ENCODE results near the gene CCT5.

Gene CCT5

GRCh38 chr5:10279328-10279727, 29.2 kb downstream of the CCT5 start:
- Histone ChIP-seq H3K27ac (ENCODE audit: extremely low read depth, low read depth, low read length) (no peak overlapping the region), H3K4me1 (ENCODE audit: control insufficient read depth, insufficient read depth, low read length) (no peaks in the 10 kb centered on the region), H3K4me3 (ENCODE audit: low read depth, low read length) (no peak overlapping the region), H3K36me3 (ENCODE audit: control insufficient read depth in 2 of 2, insufficient read depth in 1 of 2, low read length in 2 of 2) (no peaks in the 10 kb centered on the region; a peak in 1 of 3 replicates), H3K9me3 (ENCODE audit: control insufficient read depth, insufficient read depth, low read depth, low read length) (no peaks in the 10 kb centered on the region)
- POLR2A ChIA-PET: interaction anchor here (0.7 kb wide), 1 partner anchor 18 kb away, joined by 3 read pairs; no protein-coding TSS in a partner anchor
- TF ChIP-seq REPIN1 (tag by site-specific recombination; IDR thresholded peaks at IDR 0.05; ENCODE audit: low read depth): no peak
- no peak for TF ChIP-seq OVOL3 (tag by site-specific recombination; IDR thresholded peaks at IDR 0.05)
- TF ChIP-seq, protein P1, sequence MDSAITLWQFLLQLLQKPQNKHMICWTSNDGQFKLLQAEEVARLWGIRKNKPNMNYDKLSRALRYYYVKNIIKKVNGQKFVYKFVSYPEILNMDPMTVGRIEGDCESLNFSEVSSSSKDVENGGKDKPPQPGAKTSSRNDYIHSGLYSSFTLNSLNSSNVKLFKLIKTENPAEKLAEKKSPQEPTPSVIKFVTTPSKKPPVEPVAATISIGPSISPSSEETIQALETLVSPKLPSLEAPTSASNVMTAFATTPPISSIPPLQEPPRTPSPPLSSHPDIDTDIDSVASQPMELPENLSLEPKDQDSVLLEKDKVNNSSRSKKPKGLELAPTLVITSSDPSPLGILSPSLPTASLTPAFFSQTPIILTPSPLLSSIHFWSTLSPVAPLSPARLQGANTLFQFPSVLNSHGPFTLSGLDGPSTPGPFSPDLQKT (IDR thresholded peaks at IDR 0.05; ENCODE audit: borderline replicate concordance, low read depth, low read length): no peak
- TF ChIP-seq ZNF157 (tag by site-specific recombination; IDR thresholded peaks at IDR 0.05): no peak
- no peak for TF ChIP-seq MEIS1 (CRISPR knock-in tag; IDR thresholded peaks at IDR 0.05; ENCODE audit: borderline replicate concordance)
- no peak for TF ChIP-seq ZNF571 (tag by site-specific recombination; IDR thresholded peaks at IDR 0.05)
- no peak for TF ChIP-seq IKZF3 (tag by site-specific recombination; IDR thresholded peaks at IDR 0.05)
- TF ChIP-seq ZFP69B (tag by site-specific recombination; IDR thresholded peaks at IDR 0.05): no peak
- no peak for TF ChIP-seq SCRT2 (tag by site-specific recombination; IDR thresholded peaks at IDR 0.05)
- TF ChIP-seq KLF16 (tag by site-specific recombination; IDR thresholded peaks at IDR 0.05): no peak
- no peak for TF ChIP-seq ZBTB7A (tag by site-specific recombination; IDR thresholded peaks at IDR 0.05; ENCODE audit: low read depth)
- no peak for TF ChIP-seq ZSCAN5A (tag by site-specific recombination; IDR thresholded peaks at IDR 0.05)
- no peak for TF ChIP-seq GFI1B (tag by site-specific recombination; IDR thresholded peaks at IDR 0.05)
- TF ChIP-seq ZNF132 (tag by site-specific recombination; IDR thresholded peaks at IDR 0.05; ENCODE audit: borderline replicate concordance): no peak
- TF ChIP-seq ZBTB1 (tag by site-specific recombination; IDR thresholded peaks at IDR 0.05): no peak
- TF ChIP-seq ZNF785 (tag by site-specific recombination; IDR thresholded peaks at IDR 0.05): no peak
- no peak for TF ChIP-seq ZNF747 (tag by site-specific recombination; IDR thresholded peaks at IDR 0.05)
- TF ChIP-seq ZNF169 (tag by site-specific recombination; IDR thresholded peaks at IDR 0.05): no peak
- TF ChIP-seq, protein P2, sequence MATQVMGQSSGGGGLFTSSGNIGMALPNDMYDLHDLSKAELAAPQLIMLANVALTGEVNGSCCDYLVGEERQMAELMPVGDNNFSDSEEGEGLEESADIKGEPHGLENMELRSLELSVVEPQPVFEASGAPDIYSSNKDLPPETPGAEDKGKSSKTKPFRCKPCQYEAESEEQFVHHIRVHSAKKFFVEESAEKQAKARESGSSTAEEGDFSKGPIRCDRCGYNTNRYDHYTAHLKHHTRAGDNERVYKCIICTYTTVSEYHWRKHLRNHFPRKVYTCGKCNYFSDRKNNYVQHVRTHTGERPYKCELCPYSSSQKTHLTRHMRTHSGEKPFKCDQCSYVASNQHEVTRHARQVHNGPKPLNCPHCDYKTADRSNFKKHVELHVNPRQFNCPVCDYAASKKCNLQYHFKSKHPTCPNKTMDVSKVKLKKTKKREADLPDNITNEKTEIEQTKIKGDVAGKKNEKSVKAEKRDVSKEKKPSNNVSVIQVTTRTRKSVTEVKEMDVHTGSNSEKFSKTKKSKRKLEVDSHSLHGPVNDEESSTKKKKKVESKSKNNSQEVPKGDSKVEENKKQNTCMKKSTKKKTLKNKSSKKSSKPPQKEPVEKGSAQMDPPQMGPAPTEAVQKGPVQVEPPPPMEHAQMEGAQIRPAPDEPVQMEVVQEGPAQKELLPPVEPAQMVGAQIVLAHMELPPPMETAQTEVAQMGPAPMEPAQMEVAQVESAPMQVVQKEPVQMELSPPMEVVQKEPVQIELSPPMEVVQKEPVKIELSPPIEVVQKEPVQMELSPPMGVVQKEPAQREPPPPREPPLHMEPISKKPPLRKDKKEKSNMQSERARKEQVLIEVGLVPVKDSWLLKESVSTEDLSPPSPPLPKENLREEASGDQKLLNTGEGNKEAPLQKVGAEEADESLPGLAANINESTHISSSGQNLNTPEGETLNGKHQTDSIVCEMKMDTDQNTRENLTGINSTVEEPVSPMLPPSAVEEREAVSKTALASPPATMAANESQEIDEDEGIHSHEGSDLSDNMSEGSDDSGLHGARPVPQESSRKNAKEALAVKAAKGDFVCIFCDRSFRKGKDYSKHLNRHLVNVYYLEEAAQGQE (tag by site-specific recombination; IDR thresholded peaks at IDR 0.05): no peak
- TF ChIP-seq ZNF174 (tag by site-specific recombination; IDR thresholded peaks at IDR 0.05): no peak
- CTCF ChIA-PET: interaction anchor here (0.5 to 0.8 kb wide), 5 partner anchors 14 to 318 kb away, joined by 3 to 4 read pairs (median 3); no protein-coding TSS in a partner anchor
